ENCODE measurements around the gene PIWIL4.

Gene PIWIL4

GRCh38 chr11:94526645-94527438 is 40.3 kb upstream of the PIWIL4 start:
- Histone ChIP-seq H3K4me1 (ENCODE audit: low read length) (peaks cover 13% of the 10 kb centered on the region), H3K9me2 (replicated peaks; ENCODE audit: insufficient read depth, low read length) (no peaks in the 10 kb centered on the region), H3K4me3 (ENCODE audit: low read length) (no peak overlapping the region), H3K4me2 (ENCODE audit: low read depth, low read length) (no peak overlapping the region), H3K27ac (ENCODE audit: low read length) (no peak overlapping the region), H3K27me3 (replicated peaks; ENCODE audit: insufficient read depth, low read length) (no peaks in the 10 kb centered on the region), H3K79me2 (ENCODE audit: low read length) (no peaks in the 10 kb centered on the region), H3K9me3 (replicated peaks; ENCODE audit: insufficient read depth, low read length) (no peaks in the 10 kb centered on the region), H3K9ac (ENCODE audit: low read length) (no peak overlapping the region), H4K20me1 (ENCODE audit: insufficient read depth, low read length) (no peaks in the 10 kb centered on the region), H3K36me3 (replicated peaks; ENCODE audit: insufficient read depth, low read length) (no peaks in the 10 kb centered on the region), H2AFZ (ENCODE audit: low read length) (no peak overlapping the region), H3F3A (ENCODE audit: insufficient read depth, low read length) (peaks cover 7% of the 10 kb centered on the region; the same call in 1 of the 2 replicates)
- DNase-seq: no peak
- no peak for TF ChIP-seq EZH2phosphoT487 (IDR thresholded peaks at IDR 0.05; ENCODE audit: low read length)
- no peak for TF ChIP-seq CTCF (IDR thresholded peaks at IDR 0.05; ENCODE audit: low read length)
- no peak for TF ChIP-seq EZH2 (optimal IDR thresholded peaks at IDR 0.05; ENCODE audit: low read depth, low read length)

- Histone ChIP-seq H3K9ac (ENCODE audit: low read length) (no peak overlapping the region), H3K79me2 (ENCODE audit: low read length) (no peaks in the 10 kb centered on the region), H4K20me1 (ENCODE audit: insufficient read depth, low read length) (no peaks in the 10 kb centered on the region), H3K4me1 (ENCODE audit: low read length) (peaks cover 13% of the 10 kb centered on the region), H2AFZ (ENCODE audit: low read length) (no peak overlapping the region), H3K4me2 (ENCODE audit: low read depth, low read length) (no peak overlapping the region), H3K36me3 (replicated peaks; ENCODE audit: insufficient read depth, low read length) (no peaks in the 10 kb centered on the region), H3K9me2 (replicated peaks; ENCODE audit: insufficient read depth, low read length) (no peaks in the 10 kb centered on the region), H3K27me3 (replicated peaks; ENCODE audit: insufficient read depth, low read length) (no peaks in the 10 kb centered on the region), H3K9me3 (replicated peaks; ENCODE audit: insufficient read depth, low read length) (no peaks in the 10 kb centered on the region), H3F3A (ENCODE audit: insufficient read depth, low read length) (peaks cover 7% of the 10 kb centered on the region; the same call in 1 of the 2 replicates), H3K4me3 (ENCODE audit: low read length) (no peak overlapping the region), H3K27ac (ENCODE audit: low read length) (no peak overlapping the region)
- no peak for TF ChIP-seq CTCF (IDR thresholded peaks at IDR 0.05; ENCODE audit: low read length)
- TF ChIP-seq EZH2 (optimal IDR thresholded peaks at IDR 0.05; ENCODE audit: low read depth, low read length): no peak
- TF ChIP-seq EZH2phosphoT487 (IDR thresholded peaks at IDR 0.05; ENCODE audit: low read length): no peak
- DNase-seq: no peak
These were observed 38.6 kb upstream of the PIWIL4 start for GRCh38 chr11:94528551-94528950.

GRCh38 chr11:94532211-94532610 is 35.0 kb upstream of the PIWIL4 start:
- Histone ChIP-seq H3K9ac (ENCODE audit: low read length) (no peak overlapping the region), H4K20me1 (ENCODE audit: insufficient read depth, low read length) (no peaks in the 10 kb centered on the region), H3K4me3 (ENCODE audit: low read length) (no peak overlapping the region), H3K4me1 (ENCODE audit: low read length) (no peaks in the 10 kb centered on the region), H3K9me2 (replicated peaks; ENCODE audit: insufficient read depth, low read length) (no peaks in the 10 kb centered on the region), H2AFZ (ENCODE audit: low read length) (no peak overlapping the region), H3K79me2 (ENCODE audit: low read length) (no peaks in the 10 kb centered on the region), H3K27me3 (replicated peaks; ENCODE audit: insufficient read depth, low read length) (no peaks in the 10 kb centered on the region), H3K36me3 (replicated peaks; ENCODE audit: insufficient read depth, low read length) (no peaks in the 10 kb centered on the region), H3K27ac (ENCODE audit: low read length) (no peak overlapping the region), H3K9me3 (replicated peaks; ENCODE audit: insufficient read depth, low read length) (no peaks in the 10 kb centered on the region), H3K4me2 (ENCODE audit: low read depth, low read length) (no peak overlapping the region), H3F3A (ENCODE audit: insufficient read depth, low read length) (no peaks in the 10 kb centered on the region)
- no peak for DNase-seq
- TF ChIP-seq CTCF (IDR thresholded peaks at IDR 0.05; ENCODE audit: low read length) (no peak), EZH2 (optimal IDR thresholded peaks at IDR 0.05; ENCODE audit: low read depth, low read length) (no peak), EZH2phosphoT487 (IDR thresholded peaks at IDR 0.05; ENCODE audit: low read length) (no peak)

Data from MM.1S (cell line).